ENCODE data around the gene MTERF4.

The MTERF4 gene, protein sequence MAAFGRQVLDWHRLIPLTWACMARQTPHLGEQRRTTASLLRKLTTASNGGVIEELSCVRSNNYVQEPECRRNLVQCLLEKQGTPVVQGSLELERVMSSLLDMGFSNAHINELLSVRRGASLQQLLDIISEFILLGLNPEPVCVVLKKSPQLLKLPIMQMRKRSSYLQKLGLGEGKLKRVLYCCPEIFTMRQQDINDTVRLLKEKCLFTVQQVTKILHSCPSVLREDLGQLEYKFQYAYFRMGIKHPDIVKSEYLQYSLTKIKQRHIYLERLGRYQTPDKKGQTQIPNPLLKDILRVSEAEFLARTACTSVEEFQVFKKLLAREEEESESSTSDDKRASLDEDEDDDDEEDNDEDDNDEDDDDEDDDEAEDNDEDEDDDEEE

DNA sequence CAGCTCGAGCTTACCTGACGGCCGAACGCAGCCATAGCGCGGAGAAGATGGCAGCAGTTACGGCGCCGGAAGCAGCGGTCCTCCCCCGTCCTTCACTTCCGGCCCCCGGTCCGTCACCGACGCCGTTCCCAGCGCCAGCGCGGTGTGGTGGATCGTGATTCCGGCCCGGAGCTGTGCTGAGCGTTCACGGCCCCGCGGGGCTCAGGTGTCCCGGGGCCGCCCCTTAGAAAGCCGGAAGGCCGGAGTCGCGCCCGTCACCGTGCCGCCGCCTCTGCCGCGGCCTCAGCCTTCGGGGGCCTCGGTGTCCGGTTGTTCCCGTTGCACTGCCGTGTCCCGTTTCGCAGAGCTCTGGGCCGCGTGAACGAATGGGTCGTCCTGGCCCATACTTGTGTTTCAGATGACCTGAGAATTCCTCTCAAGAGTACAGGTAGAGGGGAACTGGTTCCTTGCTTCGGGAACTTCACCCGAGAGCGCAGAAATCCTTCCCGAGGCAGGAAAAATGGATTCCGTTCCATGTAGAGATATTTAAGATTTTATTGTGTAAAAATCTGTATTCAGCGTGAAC lies at the start of gene MTERF4:
MTERF4 (minus strand) TSS at position 49 of the 565 bp plus-strand sequence; CDS start at position 35, 14 bp downstream.
- peak; percentile 95 for DNase-seq (ENCODE audit: low read depth, low spot score)

GRCh38 chr2:241150660-241151530 lies 48.8 kb upstream of the MTERF4 start:
- no peak for DNase-seq (ENCODE audit: low read depth, low spot score)

- DNase-seq (ENCODE audit: low read depth, low spot score), result peak; percentile 98
Measured at GRCh38 chr2:241149925-241150659, 48.0 kb upstream of the MTERF4 start, which contains the start of gene PPP1R7. PPP1R7 (plus strand) TSS chr2:241150467; CDS start chr2:241150496, 29 bp downstream.

DNA sequence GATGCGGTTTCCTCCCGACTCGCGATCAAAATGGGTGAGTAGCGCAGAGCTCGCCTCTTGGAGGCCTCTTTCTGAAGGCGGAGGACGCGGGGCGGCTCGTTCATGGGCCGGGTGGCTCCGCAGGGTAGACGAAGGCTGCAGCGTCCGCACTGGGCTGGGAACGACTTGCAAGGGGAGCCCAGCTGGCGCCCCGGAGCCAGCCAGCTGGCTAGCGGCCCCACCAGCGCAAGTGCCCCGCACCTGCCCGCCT lies 47.5 kb upstream of the MTERF4 start:
- no peak for DNase-seq (ENCODE audit: low read depth, low spot score)

DNA sequence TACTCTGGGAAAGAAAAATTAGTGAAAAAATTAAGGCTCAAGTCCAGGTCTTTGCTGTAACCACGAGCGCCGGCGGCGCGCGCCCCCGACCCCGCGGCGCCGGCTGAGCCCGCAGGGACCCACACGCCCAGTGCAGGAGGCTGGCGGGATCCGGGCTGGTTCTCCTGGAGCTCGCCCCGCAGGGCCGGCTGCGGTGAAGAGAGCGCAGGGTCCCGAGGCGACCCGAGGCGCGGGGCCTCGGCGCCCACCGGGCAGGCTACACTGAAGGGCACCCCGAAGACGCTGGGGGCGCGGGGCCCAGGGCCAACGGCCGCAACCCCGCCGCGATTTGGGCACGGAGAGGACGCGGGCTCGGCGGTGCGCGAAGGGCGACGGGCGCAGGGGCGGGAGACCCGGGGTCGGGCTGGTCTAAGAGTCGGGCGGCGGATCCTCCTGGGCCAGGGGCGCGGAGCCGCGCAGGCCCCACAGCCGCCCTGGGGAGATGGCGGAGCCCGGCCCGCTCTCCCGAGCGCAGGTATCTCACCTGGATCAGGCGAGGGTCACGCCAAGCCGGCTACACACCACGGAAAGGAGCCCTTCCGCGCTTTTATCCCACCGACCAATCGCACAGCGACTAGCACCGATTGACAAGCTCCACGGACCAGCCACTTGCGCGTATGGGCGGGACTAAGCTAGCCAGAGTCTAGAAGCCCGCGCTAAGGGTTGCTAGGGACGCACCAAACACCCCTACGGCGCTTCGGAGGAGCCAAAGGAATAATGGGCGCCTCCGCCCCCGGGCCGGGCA lies 47.0 kb upstream of the MTERF4 start, which contains the start of gene PASK:
PASK (minus strand) TSS at position 582 of the 784 bp plus-strand sequence. CDS start 6,440 bp downstream, outside the sequence.
- DNase-seq (ENCODE audit: low read depth, low spot score), result peak; percentile 96

DNA sequence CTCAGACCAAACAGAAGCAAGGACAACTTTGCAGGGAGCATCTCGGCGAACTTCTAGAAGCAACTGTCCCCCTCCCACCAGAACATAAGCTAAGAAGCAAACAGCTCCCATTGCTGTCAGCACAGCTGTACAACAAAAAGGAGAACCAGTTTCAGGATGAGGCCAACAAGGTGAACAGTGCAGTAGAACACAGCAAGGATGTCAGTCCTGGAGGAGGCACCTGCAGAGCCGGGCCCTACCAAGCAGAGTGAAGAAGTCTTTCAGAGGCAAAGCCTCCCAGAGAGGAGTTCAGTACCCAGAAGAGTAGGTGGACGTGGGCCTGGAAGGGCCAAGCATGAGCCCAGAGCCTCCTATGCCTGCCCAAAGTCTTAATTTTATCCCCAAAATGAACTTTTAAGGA lies 46.2 kb upstream of the MTERF4 start:
- no peak for DNase-seq (ENCODE audit: low read depth, low spot score)

GRCh38 chr2:241147336-241147735 lies 45.2 kb upstream of the MTERF4 start:
- no peak for DNase-seq (ENCODE audit: low read depth, low spot score)

DNA sequence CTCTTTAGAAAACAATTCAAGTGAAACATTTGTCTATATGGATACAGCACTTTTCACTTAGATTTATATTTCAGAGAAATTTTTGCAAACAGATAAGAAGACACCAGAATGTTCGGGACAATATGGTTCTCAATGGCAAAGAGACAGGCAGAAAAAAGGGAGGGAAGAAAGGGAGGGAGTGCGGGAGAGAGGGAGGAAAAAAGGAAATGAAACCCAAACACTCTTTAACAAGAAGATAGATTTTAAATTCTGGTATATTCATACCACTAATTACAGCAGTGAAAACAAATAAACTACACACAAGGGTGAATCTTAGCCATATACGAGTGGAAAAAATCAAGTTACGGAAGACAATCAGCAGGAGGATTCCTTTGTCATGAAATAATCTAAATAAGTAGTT lies 44.2 kb upstream of the MTERF4 start:
- no peak for DNase-seq (ENCODE audit: low read depth, low spot score)

GRCh38 chr2:241142593-241142992 lies 40.5 kb upstream of the MTERF4 start:
- no peak for DNase-seq (ENCODE audit: low read depth, low spot score)

DNA sequence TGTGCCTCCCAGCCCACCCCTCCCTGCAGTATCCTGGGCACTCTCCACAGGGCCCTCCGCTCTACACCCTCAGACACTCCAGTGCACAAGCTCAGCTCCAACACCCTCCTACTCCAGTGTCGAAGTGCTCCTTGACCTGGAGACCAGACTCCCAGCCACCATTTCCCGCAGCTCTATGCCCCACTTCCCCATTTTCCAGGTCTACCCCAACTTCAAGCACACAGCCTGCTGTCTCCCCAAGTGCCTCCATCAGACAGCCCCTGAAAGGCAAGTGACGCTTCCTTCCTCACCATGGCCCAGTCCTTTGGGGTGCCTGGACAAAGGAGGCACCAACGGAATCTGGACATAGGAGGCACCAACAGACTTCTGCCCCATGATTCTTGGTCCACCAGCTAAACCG lies 40.0 kb upstream of the MTERF4 start:
- DNase-seq (ENCODE audit: low read depth, low spot score), result no peak

GRCh38 chr2:241141214-241141770 lies 39.2 kb upstream of the MTERF4 start:
- DNase-seq (ENCODE audit: low read depth, low spot score), result no peak

DNA sequence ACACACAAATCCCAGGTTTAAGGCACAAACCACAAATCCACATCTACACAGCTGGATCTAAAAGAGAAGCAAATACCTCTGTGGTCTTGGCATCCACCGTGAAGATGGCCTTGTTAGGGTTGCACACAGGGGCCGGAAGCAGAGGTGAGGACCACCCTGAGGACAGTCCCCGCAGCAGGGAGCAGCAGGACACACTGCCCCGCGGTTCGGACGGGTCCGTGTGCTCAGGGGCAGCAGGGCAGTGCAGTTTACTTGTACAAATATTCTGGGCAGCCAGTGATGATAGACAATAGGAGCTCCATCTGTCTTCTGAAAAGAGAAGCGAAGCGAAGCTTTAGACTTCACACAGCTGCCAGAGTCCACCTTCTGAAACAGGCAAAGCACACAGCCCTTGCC lies 38.4 kb upstream of the MTERF4 start:
- DNase-seq (ENCODE audit: low read depth, low spot score), result no peak

DNA sequence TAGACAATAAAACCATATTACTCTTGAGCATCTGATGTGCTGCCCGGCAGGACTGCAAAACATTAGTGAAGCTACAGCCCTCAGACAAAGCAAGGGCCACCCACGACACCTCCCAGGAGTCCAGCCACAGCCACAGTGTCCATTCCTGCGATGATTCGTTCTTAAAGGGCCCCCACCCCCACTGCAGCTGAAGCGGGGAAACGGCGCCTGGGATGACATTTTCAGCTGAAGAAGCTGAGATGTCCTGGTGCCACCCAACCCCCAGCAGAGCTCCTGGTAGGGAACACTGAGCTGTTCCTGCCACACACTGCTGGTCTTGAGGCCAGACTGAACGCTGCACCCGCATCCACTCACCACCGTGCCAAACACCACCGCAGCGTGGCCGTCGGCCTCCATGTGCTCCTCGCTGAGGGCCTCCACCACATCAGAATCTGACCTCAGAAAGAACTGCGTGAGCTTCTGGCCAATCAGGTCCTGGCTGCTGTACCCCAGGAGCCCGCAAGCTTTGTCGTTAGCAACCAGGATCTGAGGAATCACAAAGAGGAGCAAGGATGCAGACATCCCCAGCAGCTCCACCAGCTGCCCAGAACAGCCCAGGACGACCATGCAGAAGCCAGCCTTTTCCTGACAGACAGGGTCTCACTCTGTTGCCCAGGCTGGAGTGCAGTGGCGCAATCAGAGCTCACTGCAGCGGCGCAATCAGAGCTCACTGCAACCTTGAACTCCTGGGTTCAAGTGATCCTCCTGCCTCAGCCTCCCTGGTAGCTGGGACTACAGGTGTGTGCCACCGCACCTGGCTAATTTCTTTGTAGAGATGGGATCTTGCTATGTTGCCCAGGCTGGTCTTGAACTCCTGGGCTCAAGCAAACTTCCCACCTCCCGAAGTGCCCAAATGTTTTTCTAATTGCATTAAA lies 37.7 kb upstream of the MTERF4 start:
- DNase-seq (ENCODE audit: low read depth, low spot score), result no peak

DNA sequence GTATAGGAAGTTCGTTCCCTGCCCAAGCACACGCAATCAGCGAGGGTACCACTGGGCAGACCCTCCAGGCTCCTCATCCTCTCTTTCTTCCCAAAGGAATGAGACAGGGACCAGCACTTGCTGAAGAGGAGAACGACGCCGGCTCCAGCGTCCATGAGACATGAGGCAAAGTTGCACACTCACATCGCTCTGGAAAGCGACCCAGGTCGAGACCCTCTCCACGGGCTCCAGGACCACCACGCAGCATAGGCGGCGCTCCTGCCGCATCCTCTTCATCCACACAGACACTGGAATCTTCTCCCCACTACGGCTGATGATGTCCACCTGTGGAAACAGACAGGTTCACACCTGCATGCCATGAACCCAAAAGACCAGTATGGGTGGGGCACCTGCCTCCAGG lies 36.4 kb upstream of the MTERF4 start:
- DNase-seq (ENCODE audit: low read depth, low spot score), result no peak

DNA sequence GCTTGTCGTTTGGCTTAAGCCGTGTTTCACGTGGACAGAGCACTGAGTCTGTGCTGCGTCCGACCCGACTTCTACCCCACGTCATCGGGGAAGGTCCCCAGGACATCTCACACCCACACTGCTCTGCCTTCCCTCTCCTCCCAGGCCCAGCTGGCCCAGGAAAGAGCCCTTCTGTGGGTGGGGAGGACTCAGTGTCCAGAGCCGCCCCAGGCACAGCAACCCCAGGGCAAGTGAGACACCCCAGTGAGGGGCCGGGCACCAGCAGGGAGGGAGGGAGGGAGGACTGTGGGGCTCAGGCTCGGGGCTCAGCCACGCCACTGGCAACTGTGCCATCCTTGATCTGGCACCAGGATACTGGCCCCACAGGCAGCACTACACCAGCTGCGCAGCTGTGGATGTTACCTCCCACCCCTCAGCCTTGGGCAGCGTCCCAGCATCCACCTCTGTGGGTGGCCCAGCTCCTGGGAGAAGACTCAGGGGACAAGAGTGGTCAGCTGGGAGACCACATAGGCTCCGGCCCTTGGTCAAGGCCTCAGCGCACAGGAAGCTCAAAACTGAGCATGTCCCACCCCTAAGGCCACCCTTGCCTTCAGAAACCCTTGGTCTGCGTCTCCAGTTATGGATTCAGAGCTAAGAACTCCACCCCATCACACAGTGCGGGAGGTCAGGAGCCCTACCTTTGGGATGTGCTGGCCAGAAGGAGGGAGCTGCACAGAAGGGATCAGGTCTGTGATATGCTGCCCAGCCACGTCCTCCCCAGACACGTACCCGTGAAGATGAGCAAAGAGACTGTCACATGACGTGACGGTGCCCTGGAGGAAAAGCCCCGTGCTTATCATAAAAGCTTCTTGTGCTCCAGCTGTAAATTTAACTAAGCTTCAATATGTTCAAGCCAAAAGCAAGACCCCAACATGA lies 35.4 kb upstream of the MTERF4 start:
- no peak for DNase-seq (ENCODE audit: low read depth, low spot score)

- DNase-seq (ENCODE audit: low read depth, low spot score), result no peak
Measured at GRCh38 chr2:241136661-241137260, 34.7 kb upstream of the MTERF4 start.

- no peak for DNase-seq (ENCODE audit: low read depth, low spot score)
Measured at GRCh38 chr2:241136191-241136590, 34.1 kb upstream of the MTERF4 start.

DNA sequence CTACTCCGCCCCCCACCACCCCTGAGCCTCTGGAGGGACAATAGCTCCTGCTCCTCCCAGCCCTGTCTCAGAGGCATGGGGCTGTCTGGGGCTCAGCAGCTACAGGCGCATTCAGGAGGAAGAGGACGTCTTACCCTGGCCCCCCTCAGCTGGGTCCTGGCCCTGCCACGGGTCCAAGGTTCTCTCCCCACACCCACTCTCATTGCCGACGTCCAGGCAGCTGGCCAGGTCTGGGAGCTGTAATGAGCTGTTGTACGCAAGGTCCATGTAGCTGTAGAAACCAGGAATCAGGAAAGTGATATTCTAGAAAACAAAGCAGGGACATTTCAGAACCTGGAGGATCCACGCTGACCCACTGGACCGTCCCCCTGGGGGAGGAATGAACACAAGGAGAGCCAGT lies 33.6 kb upstream of the MTERF4 start:
- no peak for DNase-seq (ENCODE audit: low read depth, low spot score)

All from astrocyte of the hippocampus (primary cell).